A673 (cell line): ENCODE measurements around the gene IPO13. TPM values are rescaled to one million over a fixed set of nuclear protein-coding genes. Genes with fewer than 3 reads are reported as not detected.

Experiments used
- BruUV-seq: library from RNA; stranded (reverse); fragments of 400-500 nt; replicated peaks from 2 replicates; lab custom pipeline; 2021; lab: Mats Ljungman, UMichigan
- CTCF ChIA-PET: fragments of 300-600 bp; sonication (Branson Sonifier 250); formaldehyde crosslinking; loops from one replicate; lab custom pipeline; 2022; ENCODE audit warnings: antibody characterized with exemption; lab: Charles Lee
- POLR2A ChIA-PET: fragments of 300-600 bp; sonication (Branson Sonifier 250); formaldehyde crosslinking; loops from one replicate; lab custom pipeline; 2022; ENCODE audit warnings: antibody characterized with exemption; ENCODE audit not compliant: low non-redundant PET; lab: Charles Lee
- DNase-seq: peaks from one replicate; pipeline ENCODE4 v3.0.0-alpha.2; 2015; ENCODE audit warnings: low spot score
- H3K27ac ChIP-seq: fragments of 200-600 bp; sonication (generic); 2 replicates; pipeline ENCODE4 v1.5.1; 2016; ENCODE audit warnings: mixed run types, low read depth, mild to moderate bottlenecking, mixed read lengths, antibody characterized with exemption, low read length; ENCODE audit not compliant: poor library complexity, severe bottlenecking
- H3K27me3 ChIP-seq: fragments of 200-600 bp; sonication (generic); replicated peaks from 2 replicates; pipeline ENCODE4 v1.6.1; 2017; ENCODE audit warnings: mixed run types, low read depth, mild to moderate bottlenecking, mixed read lengths, antibody characterized with exemption, low read length; ENCODE audit not compliant: insufficient read depth, poor library complexity
- H3K36me3 ChIP-seq: fragments of 200-600 bp; sonication (generic); 2 replicates; pipeline ENCODE4 v1.6.1; 2016; ENCODE audit warnings: mixed run types, mild to moderate bottlenecking, mixed read lengths, antibody characterized with exemption, low read length; ENCODE audit not compliant: insufficient read depth, poor library complexity, severe bottlenecking
- H3K4me1 ChIP-seq: fragments of 200-600 bp; sonication (generic); 2 replicates; pipeline ENCODE4 v1.6.1; 2017; ENCODE audit warnings: mixed run types, mild to moderate bottlenecking, mixed read lengths, antibody characterized with exemption, low read length; ENCODE audit not compliant: insufficient read depth, poor library complexity, severe bottlenecking
- H3K4me3 ChIP-seq: fragments of 200-600 bp; sonication (generic); 2 replicates; pipeline ENCODE4 v1.5.1; 2016; ENCODE audit warnings: low read depth, mixed run types, mild to moderate bottlenecking, mixed read lengths, low read length; ENCODE audit not compliant: poor library complexity, severe bottlenecking
- H3K9me3 ChIP-seq: fragments of 200-600 bp; sonication (generic); 2 replicates; pipeline ENCODE4 v1.6.1; 2016; ENCODE audit warnings: mixed run types, low read depth, mild to moderate bottlenecking, mixed read lengths, antibody characterized with exemption, low read length; ENCODE audit not compliant: poor library complexity, severe bottlenecking
- CTCF ChIP-seq: fragments of 300-800, 200-600 bp; sonication (generic); conservative IDR thresholded peaks from 2 replicates; pipeline ENCODE4 v1.5.1; 2017; ENCODE audit warnings: low read depth, mild to moderate bottlenecking, antibody characterized with exemption, low read length, moderate library complexity, mixed read lengths
- EZH2 ChIP-seq: fragments of 200-600 bp; sonication (generic); IDR thresholded peaks from 2 replicates; pipeline ENCODE4 v1.6.1; 2017; ENCODE audit warnings: borderline replicate concordance, low read depth, mild to moderate bottlenecking, mixed read lengths, antibody characterized with exemption, low read length; ENCODE audit not compliant: poor library complexity, severe bottlenecking
- intact Hi-C: fragments of 100-400 bp; cut with micrococcal nuclease; formaldehyde crosslinking; loops from one replicate; pipeline ENCODE4 v1.10.0; 2022; ENCODE audit not compliant: unreplicated experiment
- total RNA-seq: library from RNA; stranded (reverse); gene quantifications from 2 replicates; pipeline ENCODE4 v1.2.3, GENCODE V29; 2021

Gene IPO13
- total RNA-seq, 1 experiment from 2014 or later = 53.4 TPM

- Histone ChIP-seq H3K27me3 (no peaks in the 10 kb centered on the region), H3K4me1 (peaks cover 15% of the 10 kb centered on the region), H3K4me3 (no peak overlapping the region), H3K9me3 (no peaks in the 10 kb centered on the region), H3K27ac (no peak overlapping the region), H3K36me3 (no peaks in the 10 kb centered on the region)
- TF ChIP-seq CTCF (no peak), EZH2 (no peak)
- DNase-seq = peak; percentile 50
- intact Hi-C loops = no loop called here
- BruUV-seq = no TSS peak
- POLR2A ChIA-PET = no interaction called here
- CTCF ChIA-PET = no interaction called here
These were observed 65.7 kb downstream of the IPO13 start for GRCh38 chr1:44012404-44012803.

- H3K36me3 ChIP-seq = no peaks in the 10 kb centered on the region
- TF ChIP-seq EZH2 (no peak), CTCF (no peak)
- ChIA-PET POLR2A (no interaction called here), CTCF (no interaction called here)
- H3K4me3 ChIP-seq = no peak overlapping the region
- intact Hi-C loops = no loop called here
- no peak overlapping the region for H3K27ac ChIP-seq
- no peaks in the 10 kb centered on the region for H3K9me3 ChIP-seq
- DNase-seq = no peak
- no peaks in the 10 kb centered on the region for H3K27me3 ChIP-seq
- H3K4me1 ChIP-seq = peaks cover 15% of the 10 kb centered on the region
- BruUV-seq = no TSS peak
These were observed 66.3 kb downstream of the IPO13 start for GRCh38 chr1:44012941-44013609.

- TF ChIP-seq EZH2 (no peak), CTCF (no peak)
- DNase-seq = no peak
- intact Hi-C loops = no loop called here
- no peaks in the 10 kb centered on the region for H3K27me3 ChIP-seq
- H3K4me1 ChIP-seq = peaks cover 15% of the 10 kb centered on the region
- no peak overlapping the region for H3K4me3 ChIP-seq
- ChIA-PET POLR2A (no interaction called here), CTCF (no interaction called here)
- H3K36me3 ChIP-seq = no peaks in the 10 kb centered on the region
- no peaks in the 10 kb centered on the region for H3K9me3 ChIP-seq
- no peak overlapping the region for H3K27ac ChIP-seq
- BruUV-seq = no TSS peak
These were observed 67.2 kb downstream of the IPO13 start for GRCh38 chr1:44013949-44014348.
